Common myeloid progenitor, CD34-positive (primary cell): ENCODE measurements around the gene OPCML.

Experiments
- CTCF ChIA-PET: fragments of 350-600 bp; sonication (Branson Sonifier 250); formaldehyde crosslinking; loops from one replicate; lab custom pipeline; 2021; ENCODE audit warnings: antibody characterized with exemption; lab: Charles Lee
- POLR2A ChIA-PET: fragments of 350-600 bp; sonication (Branson Sonifier 250); formaldehyde crosslinking; loops from one replicate; lab custom pipeline; 2021; ENCODE audit warnings: antibody characterized with exemption; lab: Charles Lee
- DNase-seq, 3 donors: peaks; one replicate each; pipeline versions ENCODE4 v3.0.0 to v3.0.0-alpha.2; 2013
- H3K27ac ChIP-seq, 2 experiments: 1 replicate in 1 of 2; 2 replicates in 1 of 2; pipeline ENCODE4 v1.7.0; 2013; ENCODE audit warnings: inconsistent platforms in 2 of 2, low read length in 2 of 2, mild to moderate bottlenecking in 2 of 2, low read depth in 1 of 2, moderate library complexity in 1 of 2; ENCODE audit not compliant: severe bottlenecking in 2 of 2, insufficient read depth in 1 of 2, poor library complexity in 1 of 2
- H3K27me3 ChIP-seq, 5 experiments: replicated peaks in 2 of 5; 1 replicate in 3 of 5; 2 replicates in 2 of 5; pipeline versions ENCODE4 v1.6.1 to v1.7.0; 2013; ENCODE audit warnings: low read length in 4 of 5, mild to moderate bottlenecking in 2 of 5, moderate library complexity in 2 of 5, inconsistent platforms in 1 of 5; ENCODE audit not compliant: insufficient read depth in 5 of 5, control insufficient read depth in 4 of 5
- H3K36me3 ChIP-seq, 4 experiments: 1 replicate in 2 of 4; 2 replicates in 2 of 4; pipeline versions ENCODE4 v1.6.1 to v1.7.0; 2013; ENCODE audit warnings: low read length in 3 of 4, control low read depth in 1 of 4, mild to moderate bottlenecking in 1 of 4; ENCODE audit not compliant: control insufficient read depth in 4 of 4, insufficient read depth in 4 of 4
- H3K4me1 ChIP-seq, 4 experiments: 1 replicate in 3 of 4; 2 replicates in 1 of 4; pipeline versions ENCODE4 v1.6.1 to v1.7.1; 2013; ENCODE audit warnings: low read length in 3 of 4, mild to moderate bottlenecking in 3 of 4, control low read depth in 1 of 4, inconsistent platforms in 1 of 4, moderate library complexity in 1 of 4; ENCODE audit not compliant: control insufficient read depth in 4 of 4, insufficient read depth in 4 of 4; ENCODE audit errors: control extremely low read depth in 1 of 4
- H3K4me3 ChIP-seq, 7 experiments: 1 replicate in 4 of 7; 2 replicates in 3 of 7; pipeline versions ENCODE4 v1.5.1 to v1.7.0; 2013; ENCODE audit warnings: mild to moderate bottlenecking in 7 of 7, low read length in 6 of 7, moderate library complexity in 6 of 7, inconsistent platforms in 2 of 7, low read depth in 2 of 7, control low read depth in 1 of 7; ENCODE audit not compliant: insufficient read depth in 4 of 7, control insufficient read depth in 1 of 7; ENCODE audit errors: extremely low read depth in 1 of 7
- H3K9me3 ChIP-seq, 5 experiments: 1 replicate in 4 of 5; 2 replicates in 1 of 5; pipeline versions ENCODE4 v1.6.1 to v1.7.1; 2013; ENCODE audit warnings: low read length in 4 of 5, mild to moderate bottlenecking in 2 of 5, inconsistent platforms in 1 of 5, low read depth in 1 of 5, moderate library complexity in 1 of 5; ENCODE audit not compliant: control insufficient read depth in 4 of 5, insufficient read depth in 2 of 5; ENCODE audit errors: control extremely low read depth in 1 of 5
- WGBS: methylation state at CpG from one replicate; pipeline ENCODE4 v1.1.5; 2013; ENCODE audit not compliant: insufficient coverage; 5-methylcytosine and 5-hydroxymethylcytosine counted together

Gene OPCML

DNA sequence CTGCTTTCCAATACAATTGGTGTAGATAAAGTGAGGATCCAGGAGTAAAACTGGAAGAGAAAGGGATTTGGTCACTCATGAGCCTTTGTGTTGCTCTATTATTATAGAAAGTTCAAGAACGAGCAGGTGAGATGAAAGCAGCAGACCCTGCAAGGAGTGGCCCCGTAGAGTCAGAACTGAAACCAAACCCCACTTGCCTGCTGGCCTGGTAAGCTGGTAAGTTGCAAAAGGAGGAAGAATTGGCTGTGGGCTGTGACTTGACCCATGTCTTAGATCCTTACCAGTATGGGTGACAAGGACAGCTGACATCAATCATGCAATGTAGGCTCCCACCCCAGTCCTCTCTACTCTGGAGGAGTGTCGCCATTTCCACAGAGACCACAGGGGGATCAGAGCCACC is 201.3 kb downstream of the OPCML start:
- H3K9me3 ChIP-seq = peaks cover 0 to 2% (median 0%) of the 10 kb centered on the region in 5 experiments
- no peak overlapping the region for H3K27ac ChIP-seq
- H3K36me3 ChIP-seq = no peaks in the 10 kb centered on the region
- WGBS = 88% methylated on average over 2 of the region's 3 CpGs
- no peaks in the 10 kb centered on the region for H3K27me3 ChIP-seq
- no peaks in the 10 kb centered on the region for H3K4me1 ChIP-seq
- POLR2A ChIA-PET = no interaction called here
- no peak for DNase-seq
- H3K4me3 ChIP-seq = no peak overlapping the region
- CTCF ChIA-PET = no interaction called here

DNA sequence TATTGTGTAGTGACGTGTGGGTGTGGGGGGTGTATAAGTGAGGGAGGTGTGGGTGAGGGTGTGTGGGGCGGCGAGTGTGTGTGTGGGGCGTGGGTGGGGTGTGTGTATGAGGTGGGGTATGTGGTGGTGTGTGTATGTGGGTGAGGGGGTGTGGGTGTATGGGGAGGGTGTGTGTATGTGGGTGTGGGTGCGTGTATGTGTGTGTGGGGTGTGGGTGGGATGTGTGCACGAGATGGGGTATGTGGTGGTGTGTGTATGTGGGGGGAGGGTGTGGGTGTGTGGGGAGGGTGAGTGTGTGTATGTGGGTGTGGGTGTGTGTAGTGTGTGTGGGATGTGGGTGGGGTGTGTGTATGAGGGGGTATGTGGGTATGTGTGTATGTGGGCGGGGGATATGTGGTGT is 205.5 kb downstream of the OPCML start:
- Histone ChIP-seq H3K36me3 (no peaks in the 10 kb centered on the region), H3K9me3 (no peaks in the 10 kb centered on the region)
- CTCF ChIA-PET = no interaction called here

DNA sequence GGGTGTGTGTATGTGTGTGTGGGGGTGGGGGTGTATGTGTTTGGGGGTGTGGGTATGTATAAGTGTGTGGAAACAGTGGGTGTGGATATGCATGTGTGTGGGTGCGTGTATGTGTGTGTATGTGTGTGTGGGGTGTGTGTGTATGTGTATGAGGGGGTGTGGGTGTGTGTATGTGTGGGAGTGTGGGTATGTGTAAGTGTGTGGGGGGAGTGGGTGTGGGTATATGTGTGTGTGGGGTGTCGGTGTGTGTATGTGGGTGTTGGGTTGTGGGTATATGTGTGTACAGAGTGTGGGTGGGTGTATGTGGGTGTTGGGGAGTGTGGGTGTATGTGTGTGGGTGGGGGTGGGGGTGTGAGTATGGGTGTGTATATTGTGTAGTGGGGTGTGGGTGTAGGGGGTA is 206.0 kb downstream of the OPCML start:
- ChIA-PET CTCF (no interaction called here), POLR2A (no interaction called here)
- Histone ChIP-seq H3K9me3 (no peaks in the 10 kb centered on the region), H3K36me3 (no peaks in the 10 kb centered on the region), H3K27me3 (peaks cover 0 to 3% (median 0%) of the 10 kb centered on the region in 5 experiments), H3K27ac (no peak overlapping the region), H3K4me1 (no peaks in the 10 kb centered on the region), H3K4me3 (no peak overlapping the region)
- WGBS = 89% methylated on average over 1 of the region's 2 CpGs
- DNase-seq = no peak

More for the DNA sequence above, 205.5 kb downstream of the OPCML start:
- H3K27ac ChIP-seq = no peak overlapping the region
- H3K4me3 ChIP-seq = no peak overlapping the region
- DNase-seq = no peak
- H3K27me3 ChIP-seq = peaks cover 0 to 2% (median 0%) of the 10 kb centered on the region in 5 experiments
- no peaks in the 10 kb centered on the region for H3K4me1 ChIP-seq
- WGBS = 97% methylated on average over 7 of the region's 7 CpGs
- POLR2A ChIA-PET = no interaction called here

DNA sequence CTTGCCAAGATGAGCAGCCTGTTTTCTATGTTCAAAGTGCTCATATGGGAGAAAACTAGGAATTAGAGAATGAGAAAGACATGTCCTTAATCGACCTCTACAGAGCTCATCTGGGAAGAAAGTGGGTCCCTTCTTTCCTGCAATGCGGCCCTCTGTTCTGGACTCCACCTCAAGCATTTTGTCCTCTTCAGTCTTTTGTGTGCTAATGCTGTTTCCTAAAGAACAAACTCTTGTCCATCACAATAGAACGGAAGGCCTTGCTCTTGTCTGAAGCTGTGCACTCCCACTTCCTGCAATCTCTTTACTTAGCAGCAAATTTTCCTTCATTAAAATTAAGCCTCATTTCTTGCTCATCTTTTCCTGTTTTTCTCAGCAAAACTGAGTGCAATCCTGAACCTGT is 206.6 kb downstream of the OPCML start:
- Histone ChIP-seq H3K4me1 (no peaks in the 10 kb centered on the region), H3K27me3 (peaks cover 0 to 6% (median 2%) of the 10 kb centered on the region in 5 experiments), H3K9me3 (no peaks in the 10 kb centered on the region), H3K36me3 (no peaks in the 10 kb centered on the region), H3K4me3 (no peak overlapping the region), H3K27ac (no peak overlapping the region)
- no peak for DNase-seq
- WGBS = 77% methylated on average over 3 of the region's 3 CpGs
- CTCF ChIA-PET = no interaction called here
- POLR2A ChIA-PET = no interaction called here

DNA sequence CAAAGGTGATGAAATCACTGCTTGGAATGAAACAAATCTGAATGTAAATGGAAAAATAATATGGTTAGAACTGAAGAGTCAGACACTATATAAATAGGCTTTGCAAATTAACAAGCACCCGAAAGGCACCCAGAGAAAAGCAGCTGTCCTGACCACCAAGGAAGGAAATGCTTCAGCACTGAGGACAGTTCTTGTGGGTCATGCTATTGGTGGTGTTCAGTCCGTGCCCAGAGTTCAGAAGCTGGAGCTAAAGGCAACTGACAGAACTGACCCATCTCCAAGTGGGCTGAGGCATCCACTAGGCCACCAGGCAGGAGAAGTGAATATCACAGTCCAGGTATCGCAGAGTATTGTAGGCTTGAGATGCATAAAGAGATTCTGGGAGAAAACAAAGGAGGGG is 208.9 kb downstream of the OPCML start:
- H3K27me3 ChIP-seq = peaks cover 0 to 7% (median 3%) of the 10 kb centered on the region in 5 experiments
- ChIA-PET CTCF (no interaction called here), POLR2A (no interaction called here)
- H3K4me1 ChIP-seq = no peaks in the 10 kb centered on the region
- H3K27ac ChIP-seq = no peak overlapping the region
- DNase-seq = no peak
- H3K9me3 ChIP-seq = no peaks in the 10 kb centered on the region
- WGBS = 85% methylated on average over 3 of the region's 3 CpGs
- no peak overlapping the region for H3K4me3 ChIP-seq
- no peaks in the 10 kb centered on the region for H3K36me3 ChIP-seq

DNA sequence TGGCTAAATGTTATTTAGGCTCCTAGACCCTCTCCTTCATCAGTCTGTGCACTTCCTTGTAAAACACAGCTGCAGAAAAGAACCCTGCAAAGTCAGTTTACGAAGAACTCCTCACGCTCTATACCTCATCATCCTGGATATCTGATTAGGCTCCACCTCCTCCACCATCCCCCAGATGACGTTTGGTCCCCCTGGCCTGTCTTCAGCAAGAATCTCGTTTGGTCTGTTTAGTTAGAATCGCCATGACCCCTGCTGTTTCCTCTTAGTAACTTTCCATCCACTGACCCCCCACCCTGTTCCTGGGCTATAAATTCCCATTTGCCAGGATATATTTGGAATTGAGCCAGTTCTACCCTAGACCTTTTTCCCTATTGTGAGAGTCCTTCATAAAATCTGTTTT is 214.1 kb downstream of the OPCML start:
- H3K9me3 ChIP-seq = no peaks in the 10 kb centered on the region
- H3K27me3 ChIP-seq = peaks cover 0 to 7% (median 3%) of the 10 kb centered on the region in 5 experiments
- WGBS = 35% methylated on average over 4 of the region's 5 CpGs
- CTCF ChIA-PET = no interaction called here
- H3K36me3 ChIP-seq = no peaks in the 10 kb centered on the region
- H3K4me3 ChIP-seq = no peak overlapping the region
- no peaks in the 10 kb centered on the region for H3K4me1 ChIP-seq
- DNase-seq = no peak
- POLR2A ChIA-PET = no interaction called here
- no peak overlapping the region for H3K27ac ChIP-seq

DNA sequence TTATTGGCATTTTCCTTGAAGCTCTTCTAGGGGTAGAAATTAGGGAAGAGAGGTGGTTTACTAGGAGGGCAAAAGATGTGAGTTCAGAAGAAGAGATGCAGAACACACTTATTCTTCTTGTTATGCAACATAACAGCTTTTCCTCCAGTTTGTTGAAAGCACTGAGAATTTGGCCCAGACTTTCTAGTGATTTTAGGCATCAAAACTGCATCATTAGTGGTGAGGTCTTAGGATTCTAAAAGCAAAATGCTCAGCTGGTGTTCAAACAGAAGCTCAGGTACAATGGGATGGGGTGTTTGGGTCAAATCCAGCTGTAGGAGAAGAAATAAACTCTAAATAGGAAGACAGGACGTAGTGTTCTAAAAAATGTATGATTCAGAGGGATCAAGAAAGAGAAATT is 221.1 kb downstream of the OPCML start:
- Histone ChIP-seq H3K4me1 (no peaks in the 10 kb centered on the region), H3K9me3 (no peaks in the 10 kb centered on the region), H3K27ac (no peak overlapping the region), H3K4me3 (no peak overlapping the region), H3K36me3 (no peaks in the 10 kb centered on the region), H3K27me3 (no peaks in the 10 kb centered on the region)
- ChIA-PET POLR2A (no interaction called here), CTCF (no interaction called here)
- 80% methylated on average over 1 of the region's 1 CpG for WGBS
- DNase-seq = no peak
